ENCODE results near the gene FBL.

- TF ChIP-seq EZH2 (IDR thresholded peaks at IDR 0.05; ENCODE audit: insufficient read depth, poor library complexity, severe bottlenecking) (no peak), EZH2phosphoT487 (IDR thresholded peaks at IDR 0.05; ENCODE audit: insufficient read depth, low read depth) (no peak)
These were observed 15.3 kb downstream of the FBL start for GRCh38 chr19:39830847-39831246.

Data from GM23248 (cell line).